HG03175 (cell line): ENCODE measurements around the gene UQCC2.

ENCODE experiments used
- ATAC-seq: cut with Tn5 transposase; IDR thresholded peaks from one replicate; pipeline ENCODE4 v1.9.1; 2021; ENCODE audit warnings: mild to moderate bottlenecking, moderate library complexity; ENCODE audit not compliant: unreplicated experiment

The UQCC2 gene

GRCh38 chr6:33708516-33709204 lies 2.8 kb downstream of the UQCC2 start:
- ATAC-seq = no peak

GRCh38 chr6:33707771-33708170 lies 3.7 kb downstream of the UQCC2 start:
- ATAC-seq = no peak

DNA sequence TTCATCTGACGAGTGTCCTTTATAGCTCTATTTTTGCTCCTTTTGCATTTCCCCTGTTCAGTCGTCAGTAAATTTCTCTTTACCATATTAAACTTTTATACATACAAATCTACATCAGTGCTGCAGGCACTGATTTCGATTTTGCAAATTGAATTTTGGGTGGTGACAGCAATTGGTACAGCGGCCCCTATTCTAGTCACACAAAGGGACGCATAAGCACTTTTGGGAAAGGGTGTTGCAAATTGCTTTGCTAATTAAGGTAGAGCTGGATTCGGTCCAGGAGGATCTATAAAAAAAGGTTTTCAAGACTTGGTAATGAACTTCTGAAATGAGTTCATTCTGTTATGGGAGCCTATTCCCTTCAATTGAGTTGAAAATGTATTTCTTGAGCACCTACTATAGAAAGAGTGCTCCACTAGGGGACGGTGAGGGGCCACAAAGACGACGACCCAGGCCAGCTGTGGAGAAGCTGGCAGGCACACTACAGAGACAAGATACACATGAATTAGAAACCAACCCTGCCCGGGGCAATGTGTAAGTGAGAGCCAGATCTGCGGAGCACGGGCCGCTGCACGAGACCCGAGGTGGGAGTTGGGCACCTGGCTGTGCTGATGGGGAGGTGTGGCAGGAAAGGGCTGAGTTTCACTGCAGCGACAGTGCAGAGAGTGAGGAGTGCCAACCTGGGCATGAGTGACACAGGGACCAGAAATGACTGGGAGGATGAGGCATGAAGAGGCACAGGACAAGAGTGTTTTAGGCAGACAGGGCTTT lies 5.4 kb downstream of the UQCC2 start:
- ATAC-seq = no peak

DNA sequence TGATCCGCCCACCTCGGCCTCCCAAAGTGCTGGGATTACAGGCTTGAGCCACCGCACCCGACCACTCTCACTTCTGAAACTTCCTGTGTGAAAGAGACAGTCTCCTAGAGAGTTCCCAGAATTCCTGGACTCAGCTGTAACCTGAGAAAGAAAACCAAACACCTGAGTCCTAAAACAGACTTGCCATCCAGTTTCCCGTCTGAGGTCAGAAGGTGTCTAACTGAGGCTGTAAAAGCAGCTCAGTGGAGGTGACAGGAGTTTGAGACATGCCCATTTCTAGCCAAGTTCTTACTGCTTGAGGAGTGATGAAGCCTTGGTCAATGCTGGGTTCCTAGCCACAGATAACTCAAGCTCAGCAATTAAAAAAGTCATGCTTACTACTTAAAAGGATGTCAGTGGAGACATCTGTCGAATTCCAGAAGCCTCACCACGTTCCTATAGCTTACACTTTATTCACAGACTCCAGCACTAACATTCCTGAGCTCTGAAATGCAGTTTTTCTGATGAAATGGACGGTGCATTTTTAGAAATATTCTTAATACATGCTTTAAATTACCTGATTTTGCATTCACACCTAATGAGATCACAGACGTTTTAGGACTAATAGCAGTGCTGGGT lies 6.1 kb downstream of the UQCC2 start:
- no peak for ATAC-seq

DNA sequence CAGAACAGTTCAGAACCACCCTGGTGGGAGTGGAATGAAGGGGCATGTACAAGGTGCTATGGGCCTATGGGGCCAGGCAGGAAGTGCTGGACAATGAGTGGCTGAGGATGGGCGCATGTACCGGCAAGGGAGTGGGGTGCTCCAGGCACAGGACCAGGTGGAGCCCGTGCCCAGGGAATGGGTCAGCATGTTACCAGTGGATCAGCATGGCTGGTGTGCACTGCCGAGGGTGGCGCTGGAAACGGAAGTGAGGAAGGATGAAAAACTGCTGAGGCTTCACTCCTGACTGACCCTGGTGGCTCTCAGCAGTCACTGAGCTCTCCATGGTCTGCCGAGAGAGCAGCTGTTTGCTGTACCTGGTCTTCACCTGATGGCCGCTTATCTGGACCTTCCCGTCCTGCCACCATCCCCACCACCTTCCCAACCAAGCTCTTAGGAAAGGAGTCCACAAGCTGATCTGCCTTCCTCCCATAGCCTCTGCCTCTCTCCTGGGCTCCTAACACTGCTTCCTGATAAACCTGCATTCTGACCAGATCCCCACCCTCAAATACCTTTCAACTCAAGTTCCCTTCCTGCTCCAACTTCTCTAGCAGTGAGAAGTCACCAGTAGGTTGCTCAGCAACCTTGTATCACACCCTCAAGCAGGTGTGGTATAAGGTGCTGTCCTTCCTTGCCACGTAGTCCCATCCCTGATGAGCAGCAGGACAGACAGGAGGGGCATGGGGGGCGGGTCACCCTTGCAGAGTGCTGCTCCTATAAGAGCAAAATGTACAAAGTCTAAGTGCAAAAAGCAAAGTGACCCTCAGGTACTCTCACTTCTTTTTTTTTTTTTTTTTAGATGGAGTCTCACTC lies 7.1 kb downstream of the UQCC2 start:
- ATAC-seq = no peak

DNA sequence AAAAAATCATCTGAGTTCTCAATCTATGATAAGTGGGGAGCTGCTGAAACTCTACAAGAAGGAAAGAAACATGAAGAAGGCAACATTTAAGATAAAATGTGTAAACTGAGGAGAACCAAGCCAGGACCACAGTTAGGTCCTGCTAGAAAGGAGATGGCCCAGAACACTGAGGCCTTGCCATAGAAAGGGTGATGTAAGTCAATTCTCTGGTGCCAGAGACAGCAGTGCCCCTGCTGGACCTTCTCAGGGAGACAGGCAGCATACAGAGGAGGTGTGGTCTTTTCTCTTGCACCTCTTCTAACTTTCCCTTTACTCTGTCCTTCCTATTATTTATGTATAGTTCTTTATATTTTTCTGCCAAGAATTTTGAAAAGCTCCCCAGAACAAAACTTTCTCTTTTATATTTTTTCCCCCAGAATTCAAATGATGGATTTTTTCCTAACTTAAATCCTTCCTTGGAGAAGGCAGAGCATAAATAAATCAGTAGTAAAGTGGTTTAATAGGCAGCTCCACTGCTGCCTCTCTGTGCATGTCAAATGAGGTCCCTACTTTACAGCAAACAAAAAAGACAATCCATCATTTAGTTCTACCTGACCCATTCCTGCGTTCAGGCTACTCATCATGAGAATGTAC lies 9.0 kb downstream of the UQCC2 start:
- ATAC-seq = no peak

DNA sequence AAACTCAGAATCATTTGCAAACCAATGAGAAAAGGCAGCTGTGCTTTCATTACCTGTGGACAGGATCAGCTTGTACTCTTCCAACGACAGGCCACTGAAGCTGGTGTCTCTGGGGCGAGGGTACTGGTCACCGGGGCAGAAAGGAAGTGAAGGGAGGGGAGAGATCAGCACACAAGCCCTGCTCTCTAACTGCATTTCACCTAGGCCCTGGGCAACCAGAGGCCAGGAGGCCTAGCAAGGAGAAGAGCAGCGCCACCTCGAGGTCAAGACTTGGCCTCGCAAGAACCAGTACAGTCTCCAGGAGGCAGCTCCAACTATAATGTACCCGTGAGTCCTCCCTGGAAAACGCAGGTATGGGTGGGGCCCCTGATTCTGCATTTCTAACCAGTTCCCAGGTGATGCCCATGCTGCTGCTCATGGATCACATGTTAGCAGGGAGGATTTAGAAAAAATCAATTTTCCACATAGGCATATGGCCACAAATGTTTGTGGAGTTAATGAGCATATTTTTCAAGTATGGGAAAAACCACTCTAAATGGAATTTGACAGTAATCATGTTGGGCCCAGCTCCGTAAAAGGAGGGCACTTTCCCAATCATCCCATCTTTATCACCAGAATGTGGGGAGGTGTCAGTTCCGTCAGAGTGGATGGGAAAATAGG lies 11.0 kb downstream of the UQCC2 start:
- peak; percentile 75 for ATAC-seq

GRCh38 chr6:33699739-33700138 lies 11.8 kb downstream of the UQCC2 start:
- no peak for ATAC-seq

DNA sequence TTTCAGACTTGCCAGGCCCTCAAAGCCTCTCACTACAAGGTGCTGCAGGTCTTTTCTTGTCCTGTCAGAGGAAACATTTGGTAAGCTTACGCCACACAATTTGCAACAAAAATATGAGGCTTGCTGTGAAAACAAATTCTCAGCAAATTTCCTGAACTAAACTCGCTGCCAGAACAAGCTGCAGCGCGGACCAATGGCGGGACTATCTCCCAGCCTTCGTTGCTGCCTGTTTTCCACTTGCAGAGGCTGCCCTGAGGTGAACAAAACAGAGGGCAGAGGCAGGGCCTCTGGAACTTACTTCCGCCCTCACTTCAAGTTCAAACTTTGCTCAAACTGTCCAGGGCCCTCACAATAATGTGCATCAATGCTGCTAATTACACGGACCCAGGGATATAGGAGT lies 12.4 kb downstream of the UQCC2 start:
- ATAC-seq = no peak

GRCh38 chr6:33698494-33698893 lies 13.0 kb downstream of the UQCC2 start:
- no peak for ATAC-seq

- no peak for ATAC-seq
Observed at GRCh38 chr6:33697845-33698244, 13.7 kb downstream of the UQCC2 start.

GRCh38 chr6:33696548-33697518 lies 14.7 kb downstream of the UQCC2 start:
- ATAC-seq = no peak

DNA sequence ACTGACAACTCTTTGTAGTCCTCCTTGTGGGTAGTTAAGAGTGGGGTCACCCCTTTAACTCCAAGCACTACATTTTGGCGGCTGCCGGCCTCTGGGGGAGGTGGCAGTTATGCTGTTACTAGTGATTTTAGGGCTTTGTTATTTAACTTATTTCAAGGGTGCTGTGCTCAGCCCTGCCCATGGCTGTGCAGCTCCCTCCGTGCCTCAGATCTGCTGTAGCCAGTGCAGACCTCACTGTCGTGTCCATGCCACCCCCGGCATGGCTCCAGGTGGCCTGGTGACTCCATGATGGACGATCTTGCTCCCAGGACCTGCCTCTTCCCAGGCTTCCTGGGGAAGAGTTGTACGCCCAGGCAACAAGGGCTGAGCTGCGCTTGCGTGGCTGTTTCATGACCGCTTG lies 15.4 kb downstream of the UQCC2 start:
- ATAC-seq = no peak

GRCh38 chr6:33695451-33695887 lies 16.0 kb downstream of the UQCC2 start:
- no peak for ATAC-seq

GRCh38 chr6:33694977-33695376 lies 16.5 kb downstream of the UQCC2 start:
- ATAC-seq = no peak

DNA sequence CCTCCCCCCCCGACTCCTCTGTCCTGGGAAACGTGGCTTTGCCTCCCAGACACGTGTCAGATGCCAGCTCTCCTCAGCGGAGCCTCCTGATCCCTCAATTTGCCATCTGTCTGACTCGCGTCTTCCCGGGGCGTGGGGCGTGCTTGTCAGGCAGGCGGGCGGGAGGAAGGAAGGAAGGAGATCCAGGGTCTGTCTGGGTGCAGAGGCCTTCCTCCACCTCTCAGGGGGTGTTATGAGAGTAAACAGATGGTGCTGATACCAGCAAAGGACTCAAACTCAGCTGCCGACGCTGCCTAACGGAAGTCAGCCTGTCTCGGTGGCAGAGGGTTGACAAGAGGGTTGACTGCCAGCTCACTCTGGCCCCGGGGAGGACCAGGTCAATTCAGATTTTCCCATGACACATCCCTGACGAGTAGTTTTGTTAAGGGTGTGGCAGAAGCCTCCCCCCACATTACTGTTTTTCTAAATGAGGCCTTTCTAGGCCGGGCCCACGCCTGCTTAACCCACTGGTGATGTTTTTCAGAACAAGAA lies 17.0 kb downstream of the UQCC2 start:
- no peak for ATAC-seq

GRCh38 chr6:33693186-33694105 lies 18.1 kb downstream of the UQCC2 start:
- ATAC-seq = no peak

DNA sequence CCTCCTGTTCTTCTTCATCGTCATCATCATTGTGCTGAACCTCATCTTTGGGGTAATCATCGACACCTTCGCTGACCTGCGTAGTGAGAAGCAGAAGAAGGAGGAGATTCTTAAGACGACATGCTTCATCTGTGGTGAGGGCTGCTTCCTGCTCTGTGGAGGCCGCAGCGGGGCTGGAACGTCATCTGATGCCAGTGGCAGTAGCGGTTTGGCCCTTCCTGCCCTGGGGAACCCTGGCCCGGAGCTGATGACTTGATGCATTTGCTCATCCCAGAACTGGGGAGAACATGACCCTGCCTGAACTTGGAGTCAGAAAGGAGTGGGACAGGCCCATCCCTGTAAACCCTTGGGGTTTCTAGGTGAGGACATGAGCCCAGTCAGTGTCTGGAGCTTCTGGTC lies 18.7 kb downstream of the UQCC2 start:
- peak; percentile 46 for ATAC-seq
